Measurements from ENCODE around the gene WNT7B. TPM values are rescaled to one million over a fixed set of nuclear protein-coding genes. Genes with fewer than 3 reads are reported as not detected.

The WNT7B gene
- total RNA-seq, 4 donors from 2014 or later = 0.41 TPM; not detected in 3

GRCh38 chr22:45879552-45879949, 97.4 kb downstream of the WNT7B start:
- peaks cover 0 to 4% of the 10 kb centered on the region in 2 donors for H3K4me1 ChIP-seq
- TF ChIP-seq POLR2A (IDR thresholded peaks at IDR 0.05) = no peak
- TF ChIP-seq, protein P1, sequence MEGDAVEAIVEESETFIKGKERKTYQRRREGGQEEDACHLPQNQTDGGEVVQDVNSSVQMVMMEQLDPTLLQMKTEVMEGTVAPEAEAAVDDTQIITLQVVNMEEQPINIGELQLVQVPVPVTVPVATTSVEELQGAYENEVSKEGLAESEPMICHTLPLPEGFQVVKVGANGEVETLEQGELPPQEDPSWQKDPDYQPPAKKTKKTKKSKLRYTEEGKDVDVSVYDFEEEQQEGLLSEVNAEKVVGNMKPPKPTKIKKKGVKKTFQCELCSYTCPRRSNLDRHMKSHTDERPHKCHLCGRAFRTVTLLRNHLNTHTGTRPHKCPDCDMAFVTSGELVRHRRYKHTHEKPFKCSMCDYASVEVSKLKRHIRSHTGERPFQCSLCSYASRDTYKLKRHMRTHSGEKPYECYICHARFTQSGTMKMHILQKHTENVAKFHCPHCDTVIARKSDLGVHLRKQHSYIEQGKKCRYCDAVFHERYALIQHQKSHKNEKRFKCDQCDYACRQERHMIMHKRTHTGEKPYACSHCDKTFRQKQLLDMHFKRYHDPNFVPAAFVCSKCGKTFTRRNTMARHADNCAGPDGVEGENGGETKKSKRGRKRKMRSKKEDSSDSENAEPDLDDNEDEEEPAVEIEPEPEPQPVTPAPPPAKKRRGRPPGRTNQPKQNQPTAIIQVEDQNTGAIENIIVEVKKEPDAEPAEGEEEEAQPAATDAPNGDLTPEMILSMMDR (IDR thresholded peaks at IDR 0.05) = no peak
- no peak overlapping the region for H3K4me3 ChIP-seq
- intact Hi-C loops (cut with DNase I; ENCODE audit: low total_unique reads) = no loop called here
- no peaks in the 10 kb centered on the region for H3K27me3 ChIP-seq
- no peak overlapping the region for H3K27ac ChIP-seq
- peak in 1 of 2 donors; percentile 13 for DNase-seq
- H3K9me3 ChIP-seq = no peaks in the 10 kb centered on the region
- H3K36me3 ChIP-seq = no peaks in the 10 kb centered on the region

GRCh38 chr22:45878901-45879551, 97.9 kb downstream of the WNT7B start:
- H3K27me3 ChIP-seq = no peaks in the 10 kb centered on the region
- intact Hi-C loops (cut with DNase I; ENCODE audit: low total_unique reads) = no loop called here

DNA sequence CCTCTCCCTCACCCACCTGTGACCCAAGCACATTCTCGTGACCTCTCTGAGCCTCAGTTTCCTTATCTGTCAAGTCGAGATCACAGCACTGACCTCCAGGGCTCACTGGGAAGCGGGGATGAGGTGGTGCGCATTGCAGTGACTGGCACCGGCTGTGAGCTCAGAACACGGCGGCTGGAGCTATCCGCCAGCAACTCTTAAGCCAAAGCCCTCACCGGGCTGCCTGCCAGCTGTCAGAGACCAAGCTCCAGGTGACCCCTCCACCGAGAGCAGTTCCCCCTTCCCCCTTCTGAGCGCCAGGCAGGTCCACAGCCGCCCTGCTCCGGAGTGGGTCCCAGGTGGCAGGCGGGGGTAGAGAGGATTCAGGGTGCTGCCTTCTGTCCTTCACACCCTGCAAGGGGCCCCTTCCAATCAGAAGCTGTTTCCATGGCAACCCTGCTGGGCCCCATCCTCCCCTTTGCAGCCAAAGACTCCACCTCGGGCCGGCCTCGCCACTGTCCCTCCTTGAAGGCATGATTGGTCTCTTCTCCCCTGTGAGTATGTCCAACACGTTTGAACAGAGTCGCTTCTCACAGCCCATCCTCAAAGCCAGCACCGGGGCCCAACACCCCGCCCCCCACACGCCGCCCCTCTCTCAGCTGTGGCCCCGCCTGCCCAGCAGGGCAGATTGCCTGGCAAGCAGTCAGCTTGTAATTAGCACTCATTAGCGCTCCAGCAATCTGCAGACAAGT, 98.7 kb downstream of the WNT7B start:
- Histone ChIP-seq H3K4me3 (no peak overlapping the region), H3K27me3 (no peaks in the 10 kb centered on the region), H3K4me1 (peaks cover 0 to 4% of the 10 kb centered on the region in 2 donors), H3K27ac (no peak overlapping the region), H3K9me3 (no peaks in the 10 kb centered on the region), H3K36me3 (no peaks in the 10 kb centered on the region)
- intact Hi-C loops (cut with DNase I; ENCODE audit: low total_unique reads) = no loop called here
- peak in 1 of 2 donors; percentile 12 for DNase-seq
- TF ChIP-seq, protein P1 (IDR thresholded peaks at IDR 0.05) = no peak
- TF ChIP-seq POLR2A (IDR thresholded peaks at IDR 0.05) = no peak

More at GRCh38 chr22:45878901-45879551, 97.9 kb downstream of the WNT7B start:
- TF ChIP-seq, protein P1 (IDR thresholded peaks at IDR 0.05) = no peak
- no peak for TF ChIP-seq POLR2A (IDR thresholded peaks at IDR 0.05)
- Histone ChIP-seq H3K9me3 (no peaks in the 10 kb centered on the region), H3K4me3 (no peak overlapping the region), H3K27ac (no peak overlapping the region), H3K4me1 (peaks cover 0 to 4% of the 10 kb centered on the region in 2 donors), H3K36me3 (no peaks in the 10 kb centered on the region)
- peak in 1 of 2 donors; percentile 11 for DNase-seq

DNA sequence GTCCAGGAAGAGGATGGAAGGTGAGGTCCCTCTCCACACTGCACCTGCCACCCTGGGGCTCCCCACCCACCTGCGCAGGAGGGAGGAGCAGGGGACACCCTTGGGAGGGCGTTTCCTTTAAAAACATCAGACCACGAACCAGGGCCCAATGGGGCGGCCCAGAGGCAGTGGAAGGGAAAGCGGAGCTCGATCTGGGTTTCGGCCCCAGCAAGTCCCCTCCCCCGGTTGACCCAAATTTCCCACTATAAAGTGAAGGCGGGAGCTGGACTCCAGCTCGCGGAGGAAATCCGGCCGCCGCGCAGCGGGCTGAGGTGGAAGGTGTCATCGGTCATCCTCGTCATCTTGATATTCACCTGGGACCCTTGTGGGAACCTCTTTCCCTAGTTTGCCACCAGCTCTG, 99.3 kb downstream of the WNT7B start:
- DNase-seq = peak in 1 of 2 donors; percentile 6

More for the DNA sequence above, 99.3 kb downstream of the WNT7B start:
- Histone ChIP-seq H3K27ac (no peak overlapping the region), H3K4me1 (peaks cover 0 to 4% of the 10 kb centered on the region in 2 donors), H3K27me3 (no peaks in the 10 kb centered on the region), H3K36me3 (no peaks in the 10 kb centered on the region), H3K9me3 (peaks cover 0 to 3% of the 10 kb centered on the region in 2 donors), H3K4me3 (no peak overlapping the region)
- TF ChIP-seq, protein P1 (IDR thresholded peaks at IDR 0.05) = no peak
- TF ChIP-seq POLR2A (IDR thresholded peaks at IDR 0.05) = no peak
- intact Hi-C loops (cut with DNase I; ENCODE audit: low total_unique reads) = no loop called here
